Hematopoietic multipotent progenitor cell treated with erythropoietin and hydrocortisone succinate and interleukin-3 and kit ligand, for 6 days (in vitro differentiated cells): ENCODE measurements around the gene CLCNKB.

ENCODE experiments used
- DNase-seq: peaks from one replicate; pipeline ENCODE4 v3.0.0-alpha.2; 2015

The CLCNKB gene

GRCh38 chr1:16077406-16078245 lies 34.0 kb downstream of the CLCNKB start:
- no peak for DNase-seq

- peak; percentile 83 for DNase-seq
Observed at GRCh38 chr1:16078925-16079656, 35.5 kb downstream of the CLCNKB start.

- no peak for DNase-seq
Observed at GRCh38 chr1:16080422-16081150, 37.0 kb downstream of the CLCNKB start.

- DNase-seq: no peak
Observed at GRCh38 chr1:16081636-16082035, 38.1 kb downstream of the CLCNKB start.

GRCh38 chr1:16082283-16083038 lies 38.9 kb downstream of the CLCNKB start:
- DNase-seq: peak; percentile 85

GRCh38 chr1:16083486-16083885 lies 39.9 kb downstream of the CLCNKB start:
- DNase-seq: no peak

GRCh38 chr1:16085522-16085921 lies 41.9 kb downstream of the CLCNKB start:
- no peak for DNase-seq

GRCh38 chr1:16087733-16088132 lies 44.2 kb downstream of the CLCNKB start:
- no peak for DNase-seq

GRCh38 chr1:16088351-16088911 lies 44.8 kb downstream of the CLCNKB start:
- no peak for DNase-seq

- no peak for DNase-seq
Observed at GRCh38 chr1:16088996-16089395, 45.4 kb downstream of the CLCNKB start.

- DNase-seq: no peak
Observed at GRCh38 chr1:16090076-16090826, 46.7 kb downstream of the CLCNKB start.

GRCh38 chr1:16091296-16091695 lies 47.7 kb downstream of the CLCNKB start:
- DNase-seq: no peak

- DNase-seq: no peak
Observed at GRCh38 chr1:16092097-16092922, 48.7 kb downstream of the CLCNKB start.

- no peak for DNase-seq
Observed at GRCh38 chr1:16092923-16093511, 49.4 kb downstream of the CLCNKB start.

GRCh38 chr1:16093611-16094010 lies 50.0 kb downstream of the CLCNKB start:
- DNase-seq: no peak

- no peak for DNase-seq
Observed at GRCh38 chr1:16094453-16095158, 51.0 kb downstream of the CLCNKB start.

- DNase-seq: no peak
Observed at GRCh38 chr1:16095447-16095846, 51.9 kb downstream of the CLCNKB start.

GRCh38 chr1:16099412-16099811 lies 55.8 kb downstream of the CLCNKB start:
- DNase-seq: no peak

- DNase-seq: no peak
Observed at GRCh38 chr1:16101623-16102022, 58.0 kb downstream of the CLCNKB start.
